ENCODE measurements around the gene DTNBP1. TPM values are rescaled to one million over a fixed set of nuclear protein-coding genes. Genes with fewer than 3 reads are reported as not detected.
A peak's percentile ranks its signal among the peaks of the same experiment; 100 is the strongest.

The DTNBP1 gene
- total and polyA plus RNA-seq, 2 of the 8 experiments (the other 6 are each of a cell fraction or from before 2014, with no cell fraction given): 13.5 to 22.1 TPM

DNA sequence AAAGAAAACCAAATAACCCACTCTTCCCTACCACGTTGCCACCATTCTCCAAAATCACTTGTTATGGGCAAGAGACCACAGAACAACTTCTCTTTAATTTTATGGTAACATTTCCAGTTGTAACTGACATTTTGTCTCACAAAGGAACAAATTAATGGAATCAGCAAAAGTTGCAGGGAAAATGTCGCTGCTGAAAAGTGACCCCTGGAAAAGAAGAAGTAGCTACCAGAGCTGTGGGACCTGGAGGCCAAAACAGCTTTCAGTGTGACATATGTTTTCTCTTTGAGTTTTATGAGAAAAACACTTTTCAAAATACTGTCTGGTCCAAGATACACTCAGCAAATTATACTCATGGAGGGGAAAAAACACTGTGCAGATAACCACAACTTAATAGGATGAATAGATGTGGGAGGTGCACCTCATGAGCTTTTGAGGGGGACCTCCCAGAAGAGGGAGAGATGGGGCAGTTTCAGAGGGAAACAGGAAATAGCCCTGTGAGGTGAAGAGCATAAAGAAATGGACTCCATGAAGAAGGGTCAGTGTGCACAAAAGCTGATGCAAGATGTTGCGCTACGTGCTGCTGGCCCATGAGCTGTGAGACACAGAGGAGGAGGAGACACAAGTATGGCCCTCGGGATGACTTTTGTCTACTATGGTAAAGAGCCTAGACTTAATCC, 87.3 kb downstream of the DTNBP1 start:
- H4K20me1 ChIP-seq (replicated peaks in 1 of 2; ENCODE audit: control insufficient read depth in 1 of 2, insufficient read depth in 2 of 2, low read length in 2 of 2): peaks cover 0 to 4% of the 10 kb centered on the region in 2 experiments
- H3K23me2 ChIP-seq (ENCODE audit: low read depth, low read length): no peaks in the 10 kb centered on the region
- no peak overlapping the region for H3K18ac ChIP-seq (ENCODE audit: extremely low read depth, low read length)
- no peak overlapping the region for H3K4ac ChIP-seq (replicated peaks; ENCODE audit: insufficient read length, low read depth, low read length)
- H3K27ac ChIP-seq (ENCODE audit: low read depth, low read length): no peak overlapping the region
- no peak overlapping the region for H2BK15ac ChIP-seq (ENCODE audit: low read length)
- H2AK5ac ChIP-seq (ENCODE audit: low read depth, low read length): no peak overlapping the region
- no peaks in the 10 kb centered on the region for H3K9me3 ChIP-seq (ENCODE audit: insufficient read depth in 2 of 2, low read depth in 1 of 2, low read length in 1 of 2)
- no peak for DNase-seq (ENCODE audit: low read depth in 1 of 2, low spot score in 2 of 2)
- no peak overlapping the region for H4K5ac ChIP-seq (ENCODE audit: insufficient read length, low read depth, low read length)
- H3K79me1 ChIP-seq (ENCODE audit: low read depth, low read length): no peaks in the 10 kb centered on the region
- CTCF ChIA-PET (ENCODE audit: partially characterized antibody): no interaction called here
- H3K4me2 ChIP-seq (ENCODE audit: insufficient read depth in 1 of 2, low read depth in 2 of 2, low read length in 2 of 2): no peak overlapping the region
- peaks cover 0 to 15% (median 7%) of the 10 kb centered on the region in 4 experiments; a peak in 5 of 7 replicates for H3K4me1 ChIP-seq (replicated peaks in 1 of 4; ENCODE audit: control insufficient read depth in 3 of 4, insufficient read depth in 4 of 4, low read length in 3 of 4)
- H3K14ac ChIP-seq (ENCODE audit: insufficient read length): no peak overlapping the region
- 0 out of 2 replicates have a peak overlapping the region, but pooled peaks have one; percentile 32 for H2BK5ac ChIP-seq (ENCODE audit: low read depth, low read length)
- no peak overlapping the region for H3K4me3 ChIP-seq (ENCODE audit: extremely low read depth in 1 of 4, insufficient read depth in 2 of 4, low read depth in 3 of 4, low read length in 4 of 4)
- H3K27me3 ChIP-seq (replicated peaks in 1 of 4; ENCODE audit: control insufficient read depth in 3 of 4, extremely low read depth in 1 of 4, insufficient read depth in 3 of 4, low read length in 3 of 4): no peaks in the 10 kb centered on the region
- no peak overlapping the region for H3K9ac ChIP-seq (replicated peaks in 1 of 4; ENCODE audit: extremely low read depth in 1 of 4, low read depth in 3 of 4, low read length in 3 of 4)
- no peak overlapping the region for H2AFZ ChIP-seq (ENCODE audit: low read length)
- no peaks in the 10 kb centered on the region for H3K36me3 ChIP-seq (ENCODE audit: control insufficient read depth in 2 of 4, insufficient read depth in 4 of 4, low read length in 3 of 4)
- no peak overlapping the region for H3K23ac ChIP-seq (ENCODE audit: insufficient read length)
- H4K91ac ChIP-seq (replicated peaks; ENCODE audit: insufficient read length, low read length): no peak overlapping the region
- H3K56ac ChIP-seq (replicated peaks; ENCODE audit: insufficient read length, low read depth, low read length): no peak overlapping the region
- no peak for FAIRE-seq
- POLR2A ChIA-PET (ENCODE audit: partially characterized antibody): interaction anchor here (0.6 kb wide), 1 partner anchor 12 kb away, joined by 3 read pairs; no protein-coding TSS in a partner anchor
- H2BK20ac ChIP-seq (ENCODE audit: low read length): no peak overlapping the region
- H2BK120ac ChIP-seq (replicated peaks; ENCODE audit: low read depth, low read length): no peak overlapping the region
- no peaks in the 10 kb centered on the region for H3K79me2 ChIP-seq (ENCODE audit: control insufficient read depth in 1 of 2, insufficient read depth in 2 of 2, low read length in 2 of 2)
- 93% methylated on average over 5 of the region's 5 CpGs; no CpG with 5 or more reads in 1 of the 2 experiments for whole genome bisulfite sequencing, 2 experiments (ENCODE audit: extremely low coverage in 1 of 2, insufficient coverage in 1 of 2, insufficient read length in 1 of 2, insufficient replicate concordance in 2 of 2, low coverage in 1 of 2, low lambda C conversion rate in 2 of 2, missing lambda C conversion rate in 1 of 2)
- H2BK12ac ChIP-seq (ENCODE audit: low read depth, low read length): no peak overlapping the region
- no peak overlapping the region for H4K8ac ChIP-seq (ENCODE audit: extremely low read depth, insufficient read depth, low read length)
- TF ChIP-seq KDM1A (IDR thresholded peaks at IDR 0.05; ENCODE audit: borderline replicate concordance, low read length): no peak
- TF ChIP-seq SIRT6 (IDR thresholded peaks at IDR 0.05; ENCODE audit: low read length): no peak
